Measurements from ENCODE around the gene RPS6KB2. TPM values are rescaled to one million over a fixed set of nuclear protein-coding genes. Genes with fewer than 3 reads are reported as not detected.

Gene RPS6KB2
- total RNA-seq, 1 experiment from 2014 or later: 54.1 TPM

DNA sequence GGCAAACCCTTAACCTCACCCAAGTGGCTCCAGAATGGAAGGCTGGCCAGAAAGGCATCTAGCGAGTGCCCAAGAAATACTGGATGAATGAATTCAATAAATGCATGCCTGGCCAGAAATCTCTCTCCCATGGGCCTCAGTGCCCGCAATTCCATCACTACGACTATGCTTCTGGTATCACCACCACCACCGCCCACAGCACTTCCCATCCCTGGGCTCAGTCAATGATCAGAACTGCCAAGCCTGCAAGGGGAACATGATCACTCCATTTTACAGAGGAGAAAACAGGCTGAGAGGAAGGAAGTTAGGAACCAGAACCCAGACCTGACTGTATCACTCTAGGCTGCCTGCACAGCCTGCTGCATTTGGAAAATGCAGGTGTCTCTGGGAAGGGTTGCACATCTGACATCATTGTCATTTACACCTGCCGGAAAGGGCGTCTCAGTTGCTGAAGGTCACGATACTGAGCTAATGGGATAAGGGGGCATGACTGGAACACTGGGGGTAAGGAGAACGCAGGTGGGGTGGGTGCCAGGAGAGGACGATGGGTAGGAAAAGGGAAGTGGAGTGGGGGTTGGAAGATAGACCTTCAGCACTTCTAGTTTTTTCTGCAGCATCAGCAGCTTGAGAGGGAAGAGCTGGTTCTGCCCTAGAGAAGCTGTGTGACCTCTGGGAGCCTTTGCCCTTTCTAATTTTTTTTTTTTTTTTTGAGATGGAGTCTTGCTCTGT lies 21.0 kb downstream of the RPS6KB2 start:
- ChIA-PET POLR2A (interaction anchor here (1.5 kb wide), 1 partner anchor 12 kb away, joined by 4 read pairs; no protein-coding TSS in a partner anchor), RAD21 (ENCODE audit: low non-redundant PET in 1 of 2, low total read pairs in 2 of 2, uncharacterized antibody in 2 of 2, unreplicated experiment in 2 of 2) (no interaction called here), CTCF (no interaction called here)
- H3K27ac ChIP-seq (ENCODE audit: low read depth, low read length): no peak overlapping the region
- H4K20me1 ChIP-seq (ENCODE audit: insufficient read depth): no peaks in the 10 kb centered on the region
- no TSS peak for BruUV-seq (replicated peaks)
- H3K4me2 ChIP-seq (ENCODE audit: low read length): no peak overlapping the region
- TF ChIP-seq FOSL1 (IDR thresholded peaks at IDR 0.05; ENCODE audit: low read depth): no peak
- TF ChIP-seq RAD21 (IDR thresholded peaks at IDR 0.05; ENCODE audit: low read depth): no peak
- TF ChIP-seq ELF1 (IDR thresholded peaks at IDR 0.05; ENCODE audit: borderline replicate concordance, low read depth): no peak
- TF ChIP-seq, protein P1, sequence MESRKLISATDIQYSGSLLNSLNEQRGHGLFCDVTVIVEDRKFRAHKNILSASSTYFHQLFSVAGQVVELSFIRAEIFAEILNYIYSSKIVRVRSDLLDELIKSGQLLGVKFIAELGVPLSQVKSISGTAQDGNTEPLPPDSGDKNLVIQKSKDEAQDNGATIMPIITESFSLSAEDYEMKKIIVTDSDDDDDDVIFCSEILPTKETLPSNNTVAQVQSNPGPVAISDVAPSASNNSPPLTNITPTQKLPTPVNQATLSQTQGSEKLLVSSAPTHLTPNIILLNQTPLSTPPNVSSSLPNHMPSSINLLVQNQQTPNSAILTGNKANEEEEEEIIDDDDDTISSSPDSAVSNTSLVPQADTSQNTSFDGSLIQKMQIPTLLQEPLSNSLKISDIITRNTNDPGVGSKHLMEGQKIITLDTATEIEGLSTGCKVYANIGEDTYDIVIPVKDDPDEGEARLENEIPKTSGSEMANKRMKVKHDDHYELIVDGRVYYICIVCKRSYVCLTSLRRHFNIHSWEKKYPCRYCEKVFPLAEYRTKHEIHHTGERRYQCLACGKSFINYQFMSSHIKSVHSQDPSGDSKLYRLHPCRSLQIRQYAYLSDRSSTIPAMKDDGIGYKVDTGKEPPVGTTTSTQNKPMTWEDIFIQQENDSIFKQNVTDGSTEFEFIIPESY (IDR thresholded peaks at IDR 0.05; ENCODE audit: extremely low read depth, insufficient replicate concordance, low read length): no peak
- TF ChIP-seq CBX3 (IDR thresholded peaks at IDR 0.05; ENCODE audit: low read depth): no peak
- no peak for TF ChIP-seq EZH2 (IDR thresholded peaks at IDR 0.05)
- no peak for TF ChIP-seq POLR2A (IDR thresholded peaks at IDR 0.05; ENCODE audit: borderline replicate concordance, extremely low read depth, insufficient read depth, insufficient read length)
- TF ChIP-seq ATF3 (IDR thresholded peaks at IDR 0.05): no peak
- TF ChIP-seq POLR2AphosphoS5 (IDR thresholded peaks at IDR 0.05; ENCODE audit: low read depth, low read length): no peak
- H3K9me2 ChIP-seq (ENCODE audit: insufficient read depth): no peaks in the 10 kb centered on the region
- no peak overlapping the region for H2AFZ ChIP-seq (ENCODE audit: low read depth, low read length, poor library complexity, severe bottlenecking)
- H3K4me3 ChIP-seq (replicated peaks in 1 of 2; ENCODE audit: low read depth in 1 of 2, low read length in 2 of 2): no peak overlapping the region
- intact Hi-C loops (cut with micrococcal nuclease): no loop called here
- H3K36me3 ChIP-seq (ENCODE audit: control insufficient read depth in 1 of 2, insufficient read depth in 2 of 2, low read length in 2 of 2): no peaks in the 10 kb centered on the region
- H3K9me3 ChIP-seq (ENCODE audit: control insufficient read depth in 1 of 2, insufficient read depth in 1 of 2, low read depth in 1 of 2, low read length in 2 of 2): no peaks in the 10 kb centered on the region
- H3K79me2 ChIP-seq (ENCODE audit: insufficient read depth, low read length): no peaks in the 10 kb centered on the region
- peaks cover 0 to 1% of the 10 kb centered on the region in 2 experiments; a peak in 1 of 4 replicates for H3K4me1 ChIP-seq (ENCODE audit: control insufficient read depth in 1 of 2, insufficient read depth in 2 of 2, low read length in 2 of 2)
- H3K27me3 ChIP-seq (ENCODE audit: insufficient read depth, low read length): no peaks in the 10 kb centered on the region
- no peak for DNase-seq (ENCODE audit: low read depth, low spot score)
- no peak for ATAC-seq
- H3K9ac ChIP-seq (ENCODE audit: low read length): no peak overlapping the region
